GM19467 (cell line): ENCODE data around the gene KIF1C.
"Not testable (repeated sequence)": the region's sequence is repeated elsewhere in the genome, so short reads cannot be mapped to it uniquely, and the experiment has no call there.

Experiments
- ATAC-seq: cut with Tn5 transposase; IDR thresholded peaks from one replicate; pipeline ENCODE4 v1.9.1; 2021; ENCODE audit warnings: mild to moderate bottlenecking, moderate library complexity; ENCODE audit not compliant: unreplicated experiment

Gene KIF1C

DNA sequence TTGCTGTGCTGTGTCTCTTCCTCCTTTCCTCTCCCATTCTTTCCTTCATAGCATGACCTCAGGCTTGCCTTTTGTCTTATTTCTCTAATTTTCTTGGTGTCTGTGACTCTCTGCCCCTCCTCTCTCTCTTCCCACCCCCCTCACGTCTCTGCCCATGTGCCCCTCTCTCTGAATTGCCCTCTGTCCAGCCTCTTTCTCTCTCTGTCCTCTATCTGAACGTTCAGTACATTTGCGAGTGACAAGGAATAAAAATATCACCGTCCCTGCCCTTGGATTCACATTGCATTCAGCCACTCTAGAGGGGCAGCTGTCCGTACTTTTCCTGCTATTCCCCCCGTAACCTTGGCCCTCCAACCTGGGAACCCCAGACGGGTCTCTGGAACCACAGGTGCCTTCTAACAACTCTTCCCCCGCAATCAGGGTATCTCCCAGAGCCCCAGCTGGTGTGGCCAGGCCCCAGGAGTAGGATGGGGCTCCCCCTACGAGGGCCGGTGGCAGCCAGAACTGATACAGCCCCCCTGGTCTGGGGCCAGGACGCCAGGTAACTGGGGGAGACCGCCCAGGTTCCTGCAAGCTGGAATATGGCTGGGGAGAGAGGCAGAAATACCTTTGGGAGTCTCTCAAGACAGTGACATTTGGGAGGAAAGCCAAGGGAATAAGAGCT lies 1.8 kb downstream of the KIF1C start:
- ATAC-seq = no peak

DNA sequence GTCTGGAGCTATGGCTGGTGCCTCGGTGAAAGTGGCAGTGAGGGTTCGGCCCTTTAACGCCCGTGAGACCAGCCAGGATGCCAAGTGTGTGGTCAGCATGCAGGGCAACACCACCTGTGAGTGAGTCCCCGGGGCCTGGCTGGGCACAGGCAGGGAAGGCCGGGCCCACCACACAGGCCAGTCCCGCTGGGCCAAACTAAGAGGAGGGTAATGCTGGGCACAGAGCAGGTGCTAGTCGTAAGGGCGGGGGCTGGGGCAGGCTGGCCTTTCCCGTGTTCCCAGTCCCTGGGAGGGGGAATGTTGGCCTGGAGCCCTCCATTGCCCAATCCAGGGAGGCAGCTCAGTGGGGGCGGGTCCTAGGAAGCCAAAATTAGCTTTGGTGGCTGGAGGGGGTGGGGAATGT lies 2.5 kb downstream of the KIF1C start:
- no peak for ATAC-seq

DNA sequence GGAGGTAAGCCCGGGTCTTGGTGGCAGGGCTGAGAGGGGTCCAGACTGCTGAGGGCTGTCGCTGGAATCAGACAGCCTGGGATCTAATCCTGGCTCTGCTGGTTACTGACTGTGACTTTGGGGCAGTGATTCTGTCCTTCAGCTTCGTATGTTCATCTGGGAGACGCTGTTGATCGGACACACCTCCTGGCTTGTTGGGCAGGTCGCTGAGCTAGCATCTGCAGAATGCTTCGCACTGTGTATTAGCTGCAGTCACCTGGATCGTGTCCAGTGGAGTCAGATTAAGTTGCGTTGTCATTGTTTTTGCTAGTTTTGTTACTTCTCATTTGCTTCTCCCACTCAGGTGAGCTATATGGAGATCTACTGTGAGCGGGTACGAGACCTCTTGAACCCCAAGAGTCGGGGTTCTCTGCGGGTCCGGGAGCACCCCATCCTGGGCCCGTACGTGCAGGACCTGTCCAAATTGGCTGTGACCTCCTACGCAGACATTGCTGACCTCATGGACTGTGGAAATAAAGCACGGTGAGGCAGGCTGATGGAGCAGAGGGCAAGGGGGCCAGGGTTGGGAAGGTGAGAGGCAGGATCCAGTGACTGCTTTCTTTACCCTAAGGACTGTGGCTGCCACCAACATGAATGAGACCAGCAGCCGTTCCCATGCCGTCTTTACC lies 4.5 kb downstream of the KIF1C start:
- no peak for ATAC-seq

DNA sequence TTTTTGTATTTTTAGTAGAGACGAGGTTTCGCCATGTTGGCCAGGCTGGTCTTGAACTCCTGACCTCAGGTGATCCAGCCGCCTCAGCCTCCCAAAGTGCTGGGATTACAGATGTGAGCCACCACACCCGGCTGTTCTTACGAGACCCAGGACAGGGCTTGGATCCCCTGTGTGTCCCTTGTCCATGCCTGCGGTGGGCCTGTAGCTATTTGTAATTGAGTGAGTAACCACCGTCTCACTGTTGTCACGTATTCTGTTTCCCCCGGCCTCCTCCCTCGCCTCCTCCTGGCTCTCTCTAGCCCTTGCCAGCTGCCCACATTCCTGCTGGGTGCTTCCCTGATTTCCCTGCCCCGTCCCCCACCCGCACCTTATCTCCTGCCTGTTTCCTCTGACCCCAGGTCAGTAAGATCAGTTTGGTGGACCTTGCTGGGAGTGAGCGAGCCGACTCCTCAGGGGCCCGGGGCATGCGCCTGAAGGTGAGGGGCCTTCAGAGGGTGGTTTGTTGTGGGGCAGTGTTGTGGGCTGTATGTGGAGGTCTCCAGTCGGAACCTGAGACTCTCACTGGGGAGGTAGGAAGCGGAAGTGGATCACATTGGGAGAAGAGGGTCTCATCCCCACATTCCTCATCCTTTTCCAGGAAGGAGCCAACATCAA lies 5.6 kb downstream of the KIF1C start:
- ATAC-seq = no peak

DNA sequence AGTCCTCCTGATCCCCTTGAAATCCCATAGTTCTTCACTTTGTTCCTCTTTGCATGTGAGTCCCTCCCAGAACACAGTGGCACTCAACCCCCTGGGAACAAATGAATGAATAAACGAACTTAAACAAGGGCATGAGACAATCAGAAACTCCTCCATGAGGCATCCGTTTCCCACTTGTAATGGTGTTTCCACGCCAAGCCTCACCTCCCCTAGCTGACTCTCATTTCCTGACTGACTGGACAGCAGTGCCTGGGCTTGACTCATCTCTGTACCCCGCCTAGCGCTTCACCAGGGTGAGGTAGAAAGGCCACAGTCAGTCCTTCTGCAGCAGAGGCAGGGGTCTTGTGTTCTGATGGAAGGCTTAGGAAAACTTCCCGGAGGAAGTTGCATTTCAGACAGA lies 14.2 kb downstream of the KIF1C start:
- ATAC-seq = no peak

DNA sequence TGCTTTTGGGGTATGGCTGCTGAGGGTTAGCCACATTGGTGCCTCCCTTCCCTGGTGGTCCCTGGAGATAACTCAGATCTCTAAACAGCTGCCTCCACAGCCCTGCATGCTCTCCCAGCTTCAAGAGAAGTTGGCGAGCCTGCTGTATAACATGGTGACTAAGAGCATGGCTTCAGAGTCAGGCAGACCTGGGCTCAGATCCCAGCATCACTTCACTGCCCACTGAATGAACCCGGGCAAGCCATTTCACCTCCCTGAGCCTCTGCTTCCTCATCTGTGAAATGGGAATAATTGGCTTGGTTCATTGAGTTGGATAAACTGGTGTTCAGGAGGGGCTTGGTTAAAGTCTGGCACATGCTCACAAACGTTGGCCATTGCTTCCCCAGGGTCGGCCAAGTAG lies 16.6 kb downstream of the KIF1C start:
- no peak for ATAC-seq

DNA sequence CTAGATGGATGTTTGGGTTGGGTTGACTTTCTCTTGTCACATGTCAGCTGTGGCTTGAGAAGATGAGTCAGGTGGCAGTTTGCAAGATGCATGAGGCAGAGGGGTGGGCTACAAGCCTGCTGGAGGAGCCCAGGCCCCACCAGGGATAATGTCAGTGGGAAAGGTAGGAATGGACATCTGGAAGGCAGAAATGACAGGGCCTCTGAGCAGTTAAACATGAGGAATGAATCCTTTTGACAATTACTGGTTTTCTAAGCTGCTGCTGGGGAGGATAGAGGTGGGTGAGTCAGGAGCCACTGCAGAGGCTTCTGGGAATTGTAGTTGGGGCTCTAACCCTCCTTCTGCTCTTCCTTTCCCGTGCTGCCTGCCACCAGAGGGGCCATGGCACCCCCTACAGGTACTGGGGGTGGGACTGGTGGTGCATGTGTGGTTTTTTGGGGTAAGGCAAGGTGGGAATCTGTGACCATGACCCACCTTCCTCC lies 21.8 kb downstream of the KIF1C start:
- ATAC-seq = no peak

DNA sequence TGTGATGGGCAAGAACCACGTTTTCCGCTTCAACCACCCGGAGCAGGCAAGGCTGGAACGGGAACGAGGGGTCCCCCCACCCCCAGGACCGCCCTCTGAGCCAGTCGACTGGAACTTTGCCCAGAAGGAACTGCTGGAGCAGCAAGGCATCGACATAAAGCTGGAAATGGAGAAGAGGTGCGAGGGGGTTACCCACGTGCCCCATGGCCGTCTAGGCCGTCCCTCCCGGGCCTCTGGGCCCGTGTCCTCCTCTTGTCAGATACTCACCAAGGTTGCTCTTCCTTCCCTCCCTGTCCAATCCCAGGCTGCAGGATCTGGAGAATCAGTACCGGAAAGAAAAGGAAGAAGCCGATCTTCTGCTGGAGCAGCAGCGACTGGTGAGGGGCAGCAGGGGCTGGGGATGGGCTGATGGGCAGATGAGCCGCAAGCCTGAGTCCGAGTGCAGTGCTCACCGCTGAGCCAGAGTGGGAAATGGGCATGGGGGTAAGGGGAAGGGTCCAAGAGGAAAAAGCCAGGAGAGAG lies 22.8 kb downstream of the KIF1C start:
- ATAC-seq = no peak

DNA sequence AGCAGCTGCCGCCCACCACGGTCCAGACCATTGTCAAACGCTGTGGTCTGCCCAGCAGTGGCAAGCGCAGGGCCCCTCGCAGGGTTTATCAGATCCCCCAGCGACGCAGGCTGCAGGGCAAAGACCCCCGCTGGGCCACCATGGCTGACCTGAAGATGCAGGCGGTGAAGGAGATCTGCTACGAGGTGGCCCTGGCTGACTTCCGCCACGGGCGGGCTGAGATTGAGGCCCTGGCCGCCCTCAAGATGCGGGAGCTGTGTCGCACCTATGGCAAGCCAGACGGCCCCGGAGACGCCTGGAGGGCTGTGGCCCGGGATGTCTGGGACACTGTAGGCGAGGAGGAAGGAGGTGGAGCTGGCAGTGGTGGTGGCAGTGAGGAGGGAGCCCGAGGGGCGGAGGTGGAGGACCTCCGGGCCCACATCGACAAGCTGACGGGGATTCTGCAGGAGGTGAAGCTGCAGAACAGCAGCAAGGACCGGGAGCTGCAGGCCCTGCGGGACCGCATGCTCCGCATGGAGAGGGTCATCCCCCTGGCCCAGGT lies 24.5 kb downstream of the KIF1C start:
- ATAC-seq = no peak

DNA sequence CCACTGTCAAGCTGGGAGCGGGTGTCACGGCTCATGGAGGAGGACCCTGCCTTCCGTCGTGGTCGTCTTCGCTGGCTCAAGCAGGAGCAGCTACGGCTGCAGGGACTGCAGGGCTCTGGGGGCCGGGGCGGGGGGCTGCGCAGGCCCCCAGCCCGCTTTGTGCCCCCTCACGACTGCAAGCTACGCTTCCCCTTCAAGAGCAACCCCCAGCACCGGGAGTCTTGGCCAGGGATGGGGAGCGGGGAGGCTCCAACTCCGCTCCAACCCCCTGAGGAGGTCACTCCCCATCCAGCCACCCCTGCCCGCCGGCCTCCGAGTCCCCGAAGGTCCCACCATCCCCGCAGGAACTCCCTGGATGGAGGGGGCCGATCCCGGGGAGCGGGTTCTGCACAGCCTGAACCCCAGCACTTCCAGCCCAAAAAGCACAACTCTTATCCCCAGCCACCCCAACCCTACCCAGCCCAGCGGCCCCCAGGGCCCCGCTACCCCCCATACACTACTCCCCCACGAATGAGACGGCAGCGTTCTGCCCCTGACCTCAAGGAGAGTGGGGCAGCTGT lies 25.9 kb downstream of the KIF1C start:
- no peak for ATAC-seq

- no peak for ATAC-seq
Observed at GRCh38 chr17:5024604-5025003, 26.9 kb downstream of the KIF1C start.

GRCh38 chr17:5027299-5027698 lies 29.5 kb downstream of the KIF1C start:
- ATAC-seq = no peak

DNA sequence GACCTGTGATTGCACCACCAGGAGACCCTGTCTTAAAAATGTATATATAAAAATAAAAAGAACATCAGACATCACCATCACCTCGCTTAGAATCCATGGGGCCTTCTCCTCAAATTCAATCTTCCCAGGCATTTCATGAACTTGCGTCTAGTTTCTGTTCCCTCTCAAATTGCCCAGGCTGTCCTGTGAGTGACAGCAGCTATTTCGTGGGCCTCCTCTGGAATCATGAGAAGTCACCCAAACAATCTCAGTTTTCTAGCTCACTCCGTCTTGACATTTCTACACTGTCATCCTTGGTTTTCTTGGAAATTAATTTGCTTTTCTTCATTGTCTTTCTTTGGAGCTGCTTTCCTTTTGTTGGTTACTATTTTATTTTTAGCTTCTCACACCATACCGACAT lies 30.2 kb downstream of the KIF1C start:
- ATAC-seq = no peak

GRCh38 chr17:5030168-5030567 lies 32.4 kb downstream of the KIF1C start:
- ATAC-seq = not testable (repeated sequence)

- peak; percentile 71 for ATAC-seq
Observed at GRCh38 chr17:5031365-5032082, 33.8 kb downstream of the KIF1C start.

- ATAC-seq = no peak
Observed at GRCh38 chr17:5032865-5033264, 35.1 kb downstream of the KIF1C start.

DNA sequence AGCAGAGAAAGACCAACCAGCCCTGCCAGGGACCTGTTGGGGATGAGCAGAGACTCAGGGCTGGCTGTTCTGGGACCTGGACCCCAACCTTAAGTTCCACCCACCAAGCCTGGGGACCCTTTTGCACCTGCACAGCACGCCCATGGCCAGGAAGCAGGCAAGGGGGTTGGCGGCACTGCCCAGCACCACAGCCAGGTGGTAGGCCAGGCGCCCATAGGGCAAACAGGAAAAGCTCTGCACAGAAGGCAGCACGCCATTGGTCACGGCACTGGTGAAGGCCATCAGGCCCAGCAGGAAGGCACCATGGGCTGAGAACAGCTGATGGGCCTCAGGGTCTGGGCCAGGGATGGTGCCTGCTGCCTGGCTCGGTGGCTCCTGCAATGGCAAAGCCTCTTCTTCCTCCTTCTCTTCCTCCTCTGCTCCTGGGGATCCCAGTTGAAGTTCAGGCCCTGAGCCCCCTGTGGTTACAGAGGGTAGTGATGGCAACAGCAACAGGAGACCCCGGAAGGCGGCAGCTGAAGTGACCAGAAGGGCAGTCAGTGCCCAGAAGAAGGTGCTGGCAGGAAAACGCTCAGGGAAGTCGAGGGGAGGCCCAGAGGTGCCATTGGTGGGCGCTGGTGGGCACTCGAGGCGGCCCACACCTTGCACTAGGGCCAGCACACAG lies 35.7 kb downstream of the KIF1C start:
- no peak for ATAC-seq

GRCh38 chr17:5034063-5034462 lies 36.3 kb downstream of the KIF1C start:
- no peak for ATAC-seq

GRCh38 chr17:5034651-5035050 lies 36.9 kb downstream of the KIF1C start:
- ATAC-seq = no peak

DNA sequence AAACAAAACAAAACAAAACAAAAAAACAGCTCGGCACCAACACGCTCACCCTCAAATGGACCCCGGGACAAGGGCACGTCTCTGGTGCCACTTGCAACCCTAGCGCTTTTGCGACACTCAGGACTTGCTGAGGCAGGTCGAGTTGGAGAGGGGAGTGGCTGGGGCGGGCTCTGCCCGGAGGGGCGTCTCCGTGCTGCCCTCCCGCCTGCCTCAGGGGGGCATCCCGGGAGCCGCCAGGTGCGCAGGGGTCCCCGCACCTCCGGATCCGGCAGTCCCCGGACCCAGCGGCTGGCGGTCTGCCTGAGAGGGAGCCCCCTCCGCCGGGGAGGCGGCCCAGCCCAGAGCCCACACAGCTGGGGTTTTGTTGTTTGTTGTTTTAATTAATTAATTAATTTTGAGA lies 37.6 kb downstream of the KIF1C start, which contains the start of gene SLC52A1:
SLC52A1 (minus strand) TSS at position 112 of the 400 bp plus-strand sequence. CDS start 820 bp downstream, outside the sequence.
- no peak for ATAC-seq
